ENCODE results near the gene CNTNAP5.

GRCh38 chr2:124048664-124049063 lies 23.6 kb downstream of the CNTNAP5 start:
- TF ChIP-seq CTCF (IDR thresholded peaks at IDR 0.05) (no peak), POLR2A (IDR thresholded peaks at IDR 0.05) (no peak)
